A673 (cell line): ENCODE data around the gene RASA3.

ENCODE experiments used
- CTCF ChIP-seq: fragments of 300-800, 200-600 bp; sonication (generic); conservative IDR thresholded peaks from 2 replicates; pipeline ENCODE4 v1.5.1; 2017; ENCODE audit warnings: low read depth, mild to moderate bottlenecking, antibody characterized with exemption, low read length, moderate library complexity, mixed read lengths
- EZH2 ChIP-seq: fragments of 200-600 bp; sonication (generic); IDR thresholded peaks from 2 replicates; pipeline ENCODE4 v1.6.1; 2017; ENCODE audit warnings: borderline replicate concordance, low read depth, mild to moderate bottlenecking, mixed read lengths, antibody characterized with exemption, low read length; ENCODE audit not compliant: poor library complexity, severe bottlenecking

GRCh38 chr13:114151031-114151430 lies 18.6 kb upstream of the RASA3 start:
- TF ChIP-seq CTCF, result no peak
- no peak for TF ChIP-seq EZH2
